Common myeloid progenitor, CD34-positive (primary cell): ENCODE measurements around the gene F2RL2.
A peak's percentile ranks its signal among the peaks of the same experiment; 100 is the strongest.

Experiments
- CTCF ChIA-PET: fragments of 350-600 bp; sonication (Branson Sonifier 250); formaldehyde crosslinking; loops from one replicate; lab custom pipeline; 2021; ENCODE audit warnings: antibody characterized with exemption; lab: Charles Lee
- POLR2A ChIA-PET: fragments of 350-600 bp; sonication (Branson Sonifier 250); formaldehyde crosslinking; loops from one replicate; lab custom pipeline; 2021; ENCODE audit warnings: antibody characterized with exemption; lab: Charles Lee
- DNase-seq, 3 donors: peaks; one replicate each; pipeline versions ENCODE4 v3.0.0 to v3.0.0-alpha.2; 2013
- H3K27ac ChIP-seq, 2 experiments: 1 replicate in 1 of 2; 2 replicates in 1 of 2; pipeline ENCODE4 v1.7.0; 2013; ENCODE audit warnings: inconsistent platforms in 2 of 2, low read length in 2 of 2, mild to moderate bottlenecking in 2 of 2, low read depth in 1 of 2, moderate library complexity in 1 of 2; ENCODE audit not compliant: severe bottlenecking in 2 of 2, insufficient read depth in 1 of 2, poor library complexity in 1 of 2
- H3K27me3 ChIP-seq, 5 experiments: replicated peaks in 2 of 5; 1 replicate in 3 of 5; 2 replicates in 2 of 5; pipeline versions ENCODE4 v1.6.1 to v1.7.0; 2013; ENCODE audit warnings: low read length in 4 of 5, mild to moderate bottlenecking in 2 of 5, moderate library complexity in 2 of 5, inconsistent platforms in 1 of 5; ENCODE audit not compliant: insufficient read depth in 5 of 5, control insufficient read depth in 4 of 5
- H3K36me3 ChIP-seq, 4 experiments: 1 replicate in 2 of 4; 2 replicates in 2 of 4; pipeline versions ENCODE4 v1.6.1 to v1.7.0; 2013; ENCODE audit warnings: low read length in 3 of 4, control low read depth in 1 of 4, mild to moderate bottlenecking in 1 of 4; ENCODE audit not compliant: control insufficient read depth in 4 of 4, insufficient read depth in 4 of 4
- H3K4me1 ChIP-seq, 4 experiments: 1 replicate in 3 of 4; 2 replicates in 1 of 4; pipeline versions ENCODE4 v1.6.1 to v1.7.1; 2013; ENCODE audit warnings: low read length in 3 of 4, mild to moderate bottlenecking in 3 of 4, control low read depth in 1 of 4, inconsistent platforms in 1 of 4, moderate library complexity in 1 of 4; ENCODE audit not compliant: control insufficient read depth in 4 of 4, insufficient read depth in 4 of 4; ENCODE audit errors: control extremely low read depth in 1 of 4
- H3K4me3 ChIP-seq, 7 experiments: 1 replicate in 4 of 7; 2 replicates in 3 of 7; pipeline versions ENCODE4 v1.5.1 to v1.7.0; 2013; ENCODE audit warnings: mild to moderate bottlenecking in 7 of 7, low read length in 6 of 7, moderate library complexity in 6 of 7, inconsistent platforms in 2 of 7, low read depth in 2 of 7, control low read depth in 1 of 7; ENCODE audit not compliant: insufficient read depth in 4 of 7, control insufficient read depth in 1 of 7; ENCODE audit errors: extremely low read depth in 1 of 7
- H3K9me3 ChIP-seq, 5 experiments: 1 replicate in 4 of 5; 2 replicates in 1 of 5; pipeline versions ENCODE4 v1.6.1 to v1.7.1; 2013; ENCODE audit warnings: low read length in 4 of 5, mild to moderate bottlenecking in 2 of 5, inconsistent platforms in 1 of 5, low read depth in 1 of 5, moderate library complexity in 1 of 5; ENCODE audit not compliant: control insufficient read depth in 4 of 5, insufficient read depth in 2 of 5; ENCODE audit errors: control extremely low read depth in 1 of 5
- WGBS: methylation state at CpG from one replicate; pipeline ENCODE4 v1.1.5; 2013; ENCODE audit not compliant: insufficient coverage; 5-methylcytosine and 5-hydroxymethylcytosine counted together

Gene F2RL2

DNA sequence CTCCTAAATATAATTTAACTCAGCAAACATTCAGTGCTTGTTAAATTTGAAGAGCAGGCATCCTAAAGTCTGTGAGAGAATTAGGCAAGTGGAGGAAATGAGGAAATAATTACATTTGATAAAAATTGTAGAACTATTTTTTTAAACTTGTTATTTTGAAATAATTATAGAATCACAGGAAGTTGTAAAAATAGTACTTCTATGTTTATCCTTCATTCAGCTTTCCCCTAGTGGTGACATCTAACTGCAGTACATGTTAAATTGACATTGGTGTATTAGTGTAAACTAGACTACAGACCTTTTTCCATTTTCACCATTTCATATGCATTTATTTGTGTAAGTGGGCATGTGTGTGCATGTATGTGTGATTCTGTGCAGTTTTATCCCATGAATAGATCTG is 51.6 kb downstream of the F2RL2 start:
- H3K27me3 ChIP-seq = no peaks in the 10 kb centered on the region
- peaks cover 17 to 41% (median 27%) of the 10 kb centered on the region in 4 experiments for H3K36me3 ChIP-seq
- no peak overlapping the region for H3K4me3 ChIP-seq
- peak in 2 of 3 donors; percentile 49 to 55 for DNase-seq
- POLR2A ChIA-PET = interaction anchor here (0.6 to 1.0 kb wide), 4 partner anchors 9 to 169 kb away, joined by 3 read pairs; partner anchors contain the start of gene IQGAP2
- H3K4me1 ChIP-seq = peaks cover 0 to 10% (median 3%) of the 10 kb centered on the region in 4 experiments
- no peaks in the 10 kb centered on the region for H3K9me3 ChIP-seq
- H3K27ac ChIP-seq = no peak overlapping the region
- CTCF ChIA-PET = interaction anchor here (0.6 to 2.8 kb wide), 9 partner anchors 9 to 169 kb away, joined by 3 to 35 read pairs (median 4); partner anchors contain the start of gene IQGAP2

DNA sequence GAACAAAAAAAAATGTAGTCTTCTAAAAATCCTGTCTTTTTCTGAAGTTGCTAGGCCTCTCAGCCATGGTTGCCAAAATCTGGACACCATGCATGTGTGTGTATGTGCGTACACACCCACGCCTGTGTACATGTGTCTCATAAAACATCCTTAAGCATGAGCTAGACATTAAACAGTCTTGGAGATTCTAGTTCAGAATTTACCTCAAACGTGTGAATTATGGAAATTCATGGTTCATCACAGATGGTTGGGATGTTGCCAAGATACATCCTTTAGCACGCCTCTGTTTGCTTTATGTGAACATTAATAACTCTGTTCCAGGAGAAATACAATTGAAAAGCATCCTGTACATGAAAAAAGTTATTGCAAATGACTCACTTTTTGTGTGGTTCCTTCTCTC is 53.0 kb downstream of the F2RL2 start:
- WGBS = 86% methylated on average over 4 of the region's 4 CpGs
- H3K9me3 ChIP-seq = no peaks in the 10 kb centered on the region
- H3K27me3 ChIP-seq = no peaks in the 10 kb centered on the region
- H3K4me1 ChIP-seq = peaks cover 0 to 10% (median 3%) of the 10 kb centered on the region in 4 experiments
- CTCF ChIA-PET = interaction anchor here (1.5 to 2.8 kb wide), 4 partner anchors 8 to 168 kb away, joined by 5 to 35 read pairs (median 10); partner anchors contain the start of gene IQGAP2
- H3K36me3 ChIP-seq = peaks cover 20 to 51% (median 34%) of the 10 kb centered on the region in 4 experiments
- POLR2A ChIA-PET = no interaction called here
- no peak overlapping the region for H3K27ac ChIP-seq
- no peak for DNase-seq
- no peak overlapping the region for H3K4me3 ChIP-seq
